HG03196 (cell line): ENCODE results near the gene TEAD1.

Experiments
- ATAC-seq: cut with Tn5 transposase; IDR thresholded peaks from one replicate; pipeline ENCODE4 v1.9.1; 2021; ENCODE audit not compliant: unreplicated experiment

The TEAD1 gene

DNA sequence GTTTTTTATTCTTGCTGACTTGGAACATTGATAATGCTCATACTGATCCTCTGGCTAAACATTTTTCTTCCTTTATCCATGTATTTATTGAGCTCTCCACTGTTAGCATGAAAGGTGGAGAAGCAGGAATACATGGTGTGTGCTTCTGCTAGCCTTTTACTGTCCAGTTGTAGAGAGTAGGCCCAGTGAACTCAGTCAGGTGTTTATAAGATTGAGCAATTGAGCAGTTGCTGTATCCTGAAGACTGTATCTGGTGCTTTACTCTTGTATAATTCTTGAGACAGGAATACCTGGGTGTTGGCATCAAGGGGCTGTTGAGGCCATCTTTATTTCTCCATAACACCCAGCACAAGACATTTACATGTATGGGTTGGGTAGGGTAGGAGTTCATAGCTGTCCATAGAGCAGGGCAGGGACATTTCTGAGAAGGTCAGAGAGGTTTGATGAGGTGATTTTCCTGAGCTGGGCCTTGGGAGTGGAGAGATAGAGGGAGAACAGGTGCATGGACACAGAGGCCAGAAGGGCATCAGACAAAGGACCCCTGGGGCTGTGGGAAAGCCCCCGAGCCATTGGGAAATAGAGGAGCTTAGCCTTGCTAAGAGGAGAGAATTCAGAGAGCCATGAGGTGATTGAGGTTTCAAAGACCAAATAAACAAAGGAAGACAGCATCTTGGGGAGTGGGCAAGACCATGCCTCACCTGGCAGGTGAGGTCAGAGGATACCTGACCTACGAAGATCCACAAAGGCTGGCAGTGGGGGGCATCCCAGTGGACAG is 155.5 kb downstream of the TEAD1 start:
- ATAC-seq, result no peak

DNA sequence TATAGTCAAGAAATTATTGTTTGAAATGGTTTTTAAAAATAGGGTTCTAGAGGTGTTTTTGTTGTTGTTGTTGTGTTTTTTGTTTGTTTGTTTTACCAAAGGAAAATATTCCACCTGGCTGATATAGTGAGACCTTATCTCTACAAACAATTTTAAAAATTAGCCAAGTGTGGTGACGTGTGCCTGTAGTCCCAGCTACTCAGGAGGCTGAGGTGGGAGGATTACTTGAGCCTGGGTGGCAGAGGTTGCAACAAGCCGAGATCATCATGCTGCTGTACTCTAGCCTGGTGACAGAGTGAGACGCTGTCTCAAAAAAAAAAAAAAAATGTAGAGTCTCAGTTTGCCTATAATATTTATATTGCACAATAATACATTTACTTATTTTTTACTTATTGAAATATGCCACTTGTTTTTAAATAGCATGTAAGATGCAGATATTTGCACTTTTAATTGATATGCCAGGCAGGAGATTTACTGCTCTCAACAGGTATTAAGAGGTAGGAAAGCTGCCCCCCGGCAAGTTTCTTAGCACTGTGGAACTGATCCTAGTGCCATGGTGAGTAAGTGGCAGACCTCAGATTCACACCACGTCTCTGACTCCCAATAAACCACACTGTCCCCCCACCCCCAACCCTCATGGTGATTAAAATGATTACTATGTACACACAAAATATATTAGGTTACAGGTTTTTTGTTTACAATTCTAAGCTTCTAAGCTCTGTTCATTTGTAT is 157.4 kb downstream of the TEAD1 start:
- no peak for ATAC-seq

DNA sequence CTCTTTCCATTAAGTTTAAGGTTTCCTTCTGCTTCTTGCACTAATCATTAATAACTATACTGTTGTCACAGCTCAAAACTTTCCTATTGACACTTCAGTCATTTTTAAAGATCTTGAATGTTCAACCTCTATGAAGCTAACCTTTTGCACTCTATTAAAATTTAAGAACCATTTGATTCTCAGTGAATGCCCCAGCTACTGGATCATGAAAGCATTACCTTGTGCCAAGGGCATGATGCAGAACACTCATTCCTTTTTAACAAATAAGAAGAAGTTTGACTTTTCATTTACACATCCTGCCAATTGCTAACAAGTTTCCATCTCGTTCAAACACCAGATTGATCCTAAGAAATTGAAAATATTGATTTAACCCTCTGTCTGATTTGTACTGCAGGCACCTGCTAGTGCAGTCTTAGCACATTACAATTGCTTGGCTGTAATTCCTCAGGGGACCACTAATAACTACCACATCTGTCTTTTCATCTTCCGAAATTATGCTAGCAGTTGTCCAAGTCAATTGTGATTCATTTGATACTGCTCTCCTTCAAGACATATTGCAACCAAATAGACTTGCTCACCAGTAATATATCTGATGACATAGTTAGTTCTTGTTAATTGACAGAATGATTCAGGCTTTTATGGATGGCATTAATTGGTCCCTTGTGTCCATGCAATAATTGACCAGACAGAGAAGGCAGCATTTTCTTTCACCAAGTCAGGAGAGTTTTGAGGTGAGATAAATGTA is 158.4 kb downstream of the TEAD1 start:
- ATAC-seq, result no peak

DNA sequence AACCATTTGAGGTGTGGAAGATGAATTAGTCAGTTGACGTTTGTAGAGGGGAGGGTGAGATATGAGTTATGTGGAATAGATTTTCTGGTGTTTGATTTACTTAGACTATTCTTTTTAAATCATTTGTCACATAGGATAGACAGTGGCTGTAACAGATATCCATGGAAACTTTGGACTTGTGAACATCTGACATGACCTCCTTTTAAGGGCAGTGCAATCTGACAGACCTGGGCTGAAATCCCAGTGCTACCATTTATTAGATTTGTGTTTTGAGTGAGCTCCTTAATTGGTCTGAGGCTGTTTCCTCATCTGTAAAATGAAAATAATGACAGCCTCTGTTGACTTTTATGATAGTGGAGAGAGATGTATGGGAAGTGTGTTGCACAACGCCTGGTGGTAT is 159.9 kb downstream of the TEAD1 start:
- ATAC-seq, result no peak

- ATAC-seq, result no peak
Measured at GRCh38 chr11:12834630-12835029, 160.4 kb downstream of the TEAD1 start.

DNA sequence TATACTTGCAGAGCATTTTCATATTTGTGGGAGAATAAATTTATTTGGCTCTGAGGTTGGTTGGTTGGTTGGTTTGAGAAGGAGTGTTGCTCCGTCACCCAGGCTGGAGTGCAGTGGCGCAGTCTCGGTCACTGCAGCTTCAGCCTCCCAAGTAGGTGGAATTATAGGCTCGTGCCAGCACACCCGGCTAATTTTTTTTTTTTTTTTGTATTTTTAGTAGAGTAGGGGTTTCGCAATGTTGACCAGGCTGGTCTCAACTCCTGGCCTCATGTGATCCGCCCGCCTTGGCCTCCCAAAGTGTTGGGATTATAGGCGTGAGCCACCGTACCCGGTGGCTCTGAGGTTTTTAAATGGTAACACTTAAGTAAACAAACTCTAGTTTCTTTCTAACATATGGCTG is 161.1 kb downstream of the TEAD1 start:
- ATAC-seq, result no peak

DNA sequence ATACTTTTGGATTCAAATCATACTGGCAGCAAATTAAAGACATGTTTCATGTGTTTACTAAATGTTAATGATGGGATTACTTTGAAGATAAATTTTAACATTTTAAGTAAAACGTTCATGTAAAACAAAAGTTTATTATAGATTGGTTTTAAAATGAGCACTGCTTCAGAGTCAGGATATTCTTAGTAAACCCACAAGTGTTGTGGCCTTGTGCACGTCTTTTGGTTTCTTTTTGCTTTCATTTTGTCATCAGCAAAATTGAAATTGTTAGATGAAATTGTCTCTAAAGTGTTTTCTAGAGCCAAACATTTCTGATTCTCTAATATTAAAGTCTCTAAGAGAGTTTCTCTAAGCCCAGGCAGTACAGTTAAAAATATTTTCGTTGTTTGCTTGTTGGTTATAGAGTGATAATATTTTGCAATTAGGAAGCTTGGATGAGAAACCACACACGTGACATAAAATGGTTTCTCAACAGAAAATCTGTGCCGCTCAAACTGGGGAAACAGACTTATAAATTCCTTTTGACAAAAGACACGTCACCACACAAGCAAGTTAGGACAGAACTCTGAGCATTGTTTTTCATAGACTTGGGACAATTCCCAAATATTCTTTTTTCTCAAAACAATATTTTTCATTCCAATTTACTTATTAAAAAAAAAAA is 164.4 kb downstream of the TEAD1 start:
- no peak for ATAC-seq

GRCh38 chr11:12840871-12841660 is 166.8 kb downstream of the TEAD1 start:
- no peak for ATAC-seq

- no peak for ATAC-seq
Measured at GRCh38 chr11:12841946-12842630, 167.9 kb downstream of the TEAD1 start.

- no peak for ATAC-seq
Measured at GRCh38 chr11:12842933-12843636, 168.9 kb downstream of the TEAD1 start.

DNA sequence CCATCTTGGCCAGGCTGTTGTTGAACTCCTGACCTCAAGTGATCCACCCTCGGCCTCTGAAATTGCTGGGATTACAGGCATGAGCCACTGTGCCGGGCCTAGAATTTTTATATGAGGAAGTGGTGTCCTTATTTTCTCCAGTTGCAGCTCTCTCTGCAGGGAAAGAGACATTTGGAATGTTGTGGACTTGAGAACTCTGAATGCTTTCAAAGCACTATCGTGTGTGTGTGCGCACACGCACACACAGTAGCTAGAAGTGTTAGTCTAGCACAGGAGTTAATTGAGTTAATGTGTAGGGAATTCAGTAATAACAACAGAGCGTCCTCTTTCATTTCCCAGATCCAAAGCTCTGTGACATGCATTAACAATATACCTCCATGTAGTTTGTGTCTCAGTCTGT is 170.9 kb downstream of the TEAD1 start:
- no peak for ATAC-seq

DNA sequence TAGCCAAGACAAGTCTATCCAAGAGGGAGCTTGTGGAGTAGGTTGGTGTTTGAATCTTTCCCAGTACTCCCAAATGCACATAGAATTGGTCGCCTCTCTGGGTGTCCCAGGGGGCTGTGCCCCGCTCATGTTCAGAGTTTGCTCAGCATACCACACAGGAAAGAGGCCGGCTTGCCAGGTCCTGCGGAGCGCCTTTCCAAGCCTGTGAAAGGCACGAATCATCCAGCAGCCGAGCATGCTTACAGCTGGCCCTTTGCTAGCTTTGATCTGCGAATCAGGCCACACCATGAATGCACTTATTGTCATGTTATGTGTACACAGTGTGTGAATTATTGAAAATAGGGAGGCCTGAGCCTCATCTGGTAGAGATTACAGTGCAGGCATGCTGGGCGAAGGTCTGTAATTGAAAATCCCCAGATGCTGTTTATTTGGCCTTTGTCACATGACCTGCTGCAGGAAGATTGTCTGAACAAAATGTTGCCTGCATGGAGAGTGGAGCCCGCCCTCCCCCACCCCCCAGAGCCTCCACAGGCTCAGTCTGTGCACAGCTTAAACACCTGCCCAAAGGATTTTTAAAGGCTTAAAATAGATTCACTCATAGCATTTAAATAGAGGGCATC is 171.6 kb downstream of the TEAD1 start:
- no peak for ATAC-seq

DNA sequence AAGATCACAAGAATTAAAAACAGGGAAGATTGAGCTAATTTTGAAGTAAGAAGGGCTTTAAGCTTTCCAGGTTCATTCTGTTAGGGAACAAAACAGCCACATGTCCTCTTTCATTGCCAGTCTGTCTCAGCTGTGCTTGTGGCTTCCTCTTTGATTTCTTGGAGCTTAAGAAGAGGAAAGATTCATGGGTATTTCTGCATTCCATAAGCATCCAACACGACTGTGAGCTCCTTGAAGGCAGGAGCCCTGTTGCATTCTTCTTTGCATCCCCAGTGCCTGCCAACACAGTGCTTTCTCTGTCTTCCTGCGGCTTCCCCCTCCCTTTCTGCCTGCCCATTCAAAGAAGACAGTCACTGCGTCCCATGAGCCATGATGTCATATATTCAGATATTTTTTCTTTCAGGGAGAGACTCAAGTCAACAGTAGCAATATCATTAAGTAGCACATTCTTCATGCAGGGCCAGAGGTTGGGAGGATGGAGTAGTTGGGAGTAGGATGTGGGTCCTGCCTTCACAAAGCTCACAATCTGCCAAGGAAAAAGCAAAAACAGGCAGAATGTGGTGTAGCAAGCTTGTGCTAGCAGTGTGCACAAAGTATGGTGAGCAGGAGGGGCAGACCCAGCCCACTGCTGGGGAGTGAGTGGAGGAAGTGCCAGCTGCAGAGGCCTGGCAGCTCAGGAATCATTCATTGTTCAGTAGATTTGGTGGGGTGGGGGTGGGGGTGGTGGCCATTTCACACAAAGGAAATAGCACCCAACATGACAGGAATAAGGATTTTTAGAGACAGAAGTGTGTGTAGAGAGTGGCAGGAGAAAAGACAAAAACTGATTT is 172.8 kb downstream of the TEAD1 start:
- no peak for ATAC-seq

DNA sequence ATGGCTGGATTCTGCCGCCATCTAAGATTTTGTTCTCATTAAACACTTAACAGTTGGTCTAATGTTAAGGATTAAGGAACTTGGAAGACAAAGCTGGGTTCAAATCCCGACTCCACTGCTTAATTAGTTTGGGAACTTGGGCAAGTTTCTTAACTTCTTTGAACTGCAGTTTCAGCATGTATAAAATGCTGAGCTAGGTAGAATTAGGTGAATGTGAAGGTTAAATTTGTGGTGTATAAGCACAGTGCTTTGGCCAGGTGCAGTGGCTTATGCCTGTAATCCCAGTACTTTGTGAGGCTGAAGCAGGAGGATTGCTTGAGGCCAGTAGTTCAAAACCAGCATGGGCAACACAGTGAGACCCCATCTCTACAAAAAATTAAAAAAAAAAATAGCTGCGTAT is 174.2 kb downstream of the TEAD1 start:
- ATAC-seq, result no peak

DNA sequence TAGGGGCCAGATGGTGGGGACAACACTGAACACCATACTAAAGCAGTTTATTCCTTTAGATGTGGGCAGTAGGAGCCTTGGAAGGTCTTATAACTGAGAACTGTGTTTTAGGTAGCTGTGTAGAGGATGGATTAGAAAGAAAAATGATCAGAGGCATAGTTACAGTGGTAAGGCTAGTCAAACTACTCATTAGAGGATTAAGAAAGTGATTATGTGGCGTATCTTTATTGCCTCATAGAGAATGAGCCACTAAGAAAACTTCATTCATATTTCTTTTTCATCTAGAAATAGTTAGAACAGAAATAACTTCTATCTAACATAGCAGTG is 179.1 kb downstream of the TEAD1 start:
- ATAC-seq, result no peak

GRCh38 chr11:12853652-12854296 is 179.6 kb downstream of the TEAD1 start:
- ATAC-seq, result no peak

DNA sequence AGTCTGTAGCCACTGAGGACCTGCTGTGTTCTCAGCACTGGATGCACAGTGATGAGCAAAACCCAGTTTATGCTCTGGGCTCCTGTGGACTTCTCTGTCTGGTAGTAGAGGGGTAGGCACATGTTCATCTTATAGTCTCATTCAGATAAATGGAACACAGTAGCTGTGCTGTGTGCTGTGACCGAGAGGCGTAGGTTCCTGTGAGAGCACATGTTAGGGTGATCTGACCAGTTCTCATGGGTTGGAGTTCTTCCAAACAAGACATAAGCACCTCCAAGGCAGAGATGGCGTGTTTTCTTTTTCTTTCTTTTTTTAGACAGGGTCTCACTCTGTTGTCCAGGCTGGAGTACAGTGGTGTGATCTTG is 180.1 kb downstream of the TEAD1 start:
- ATAC-seq, result no peak

GRCh38 chr11:12854829-12855228 is 180.6 kb downstream of the TEAD1 start:
- no peak for ATAC-seq
